NCI-H2029 treated with DMSO at 0.1 percent for 48 hours (cell line): ENCODE data around the gene CLCA4.
"Not testable (repeated sequence)": the region's sequence is repeated elsewhere in the genome, so short reads cannot be mapped to it uniquely, and the experiment has no call there.

Experiments used
- DNase-seq: peaks from one replicate; lab custom pipeline; 2025; lab: John Stamatoyannopoulos, UW

The CLCA4 gene

GRCh38 chr1:86546787-86547221, at the start of gene CLCA4:
Gene CLCA4 (plus strand): TSS chr1:86547078. CDS start chr1:86547120, 42 bp downstream.
- DNase-seq = no peak

GRCh38 chr1:86498281-86498680, 48.6 kb upstream of the CLCA4 start:
- no peak for DNase-seq

- DNase-seq = peak; percentile 57
Observed at GRCh38 chr1:86499987-86500593, 46.8 kb upstream of the CLCA4 start.

GRCh38 chr1:86500714-86501113, 46.2 kb upstream of the CLCA4 start:
- no peak for DNase-seq

GRCh38 chr1:86502125-86502646, 44.7 kb upstream of the CLCA4 start:
- not testable (repeated sequence) for DNase-seq

- no peak for DNase-seq
Observed at GRCh38 chr1:86502721-86503405, 44.0 kb upstream of the CLCA4 start.

GRCh38 chr1:86503406-86504136, 43.3 kb upstream of the CLCA4 start:
- no peak for DNase-seq

- DNase-seq = no peak
Observed at GRCh38 chr1:86504137-86504479, 42.8 kb upstream of the CLCA4 start.

GRCh38 chr1:86504895-86505563, 41.8 kb upstream of the CLCA4 start:
- no peak for DNase-seq

GRCh38 chr1:86505564-86505902, 41.3 kb upstream of the CLCA4 start:
- no peak for DNase-seq

GRCh38 chr1:86507935-86508582, 38.8 kb upstream of the CLCA4 start:
- DNase-seq = no peak

GRCh38 chr1:86508583-86508969, 38.3 kb upstream of the CLCA4 start:
- no peak for DNase-seq

- no peak for DNase-seq
Observed at GRCh38 chr1:86515597-86515996, 31.3 kb upstream of the CLCA4 start.

- DNase-seq = no peak
Observed at GRCh38 chr1:86516335-86516734, 30.5 kb upstream of the CLCA4 start.

- DNase-seq = no peak
Observed at GRCh38 chr1:86517336-86517735, 29.5 kb upstream of the CLCA4 start.

GRCh38 chr1:86520789-86521521, 25.9 kb upstream of the CLCA4 start:
- no peak for DNase-seq

- DNase-seq = no peak
Observed at GRCh38 chr1:86521522-86521891, 25.4 kb upstream of the CLCA4 start.

- DNase-seq = no peak
Observed at GRCh38 chr1:86522240-86522639, 24.6 kb upstream of the CLCA4 start.

GRCh38 chr1:86523670-86524354, 23.1 kb upstream of the CLCA4 start:
- no peak for DNase-seq

GRCh38 chr1:86527306-86527705, 19.6 kb upstream of the CLCA4 start:
- DNase-seq = no peak
